ENCODE data around the gene CLASP1.
"Not testable (repeated sequence)": the region's sequence is repeated elsewhere in the genome, so short reads cannot be mapped to it uniquely, and the experiment has no call there.

Gene CLASP1

DNA sequence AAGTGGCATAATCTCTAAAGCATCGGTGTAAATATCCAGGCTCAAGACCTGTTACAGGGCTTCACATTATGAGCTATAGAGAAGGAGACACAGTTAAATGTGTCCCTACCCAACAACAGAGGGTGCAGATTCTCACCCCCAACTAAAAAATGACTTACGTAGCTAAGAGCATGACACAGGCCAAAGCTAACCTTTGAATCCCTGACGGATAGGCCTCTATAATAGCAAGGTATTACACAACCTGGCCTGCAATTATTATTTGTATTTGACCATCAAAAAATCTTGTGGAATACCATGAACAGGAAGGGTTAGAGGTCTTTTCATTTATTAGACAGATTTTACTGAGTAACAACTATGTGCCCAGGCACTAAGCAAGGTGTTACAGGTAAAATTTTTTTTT, 73.5 kb downstream of the CLASP1 start:
- no peak for DNase-seq

DNA sequence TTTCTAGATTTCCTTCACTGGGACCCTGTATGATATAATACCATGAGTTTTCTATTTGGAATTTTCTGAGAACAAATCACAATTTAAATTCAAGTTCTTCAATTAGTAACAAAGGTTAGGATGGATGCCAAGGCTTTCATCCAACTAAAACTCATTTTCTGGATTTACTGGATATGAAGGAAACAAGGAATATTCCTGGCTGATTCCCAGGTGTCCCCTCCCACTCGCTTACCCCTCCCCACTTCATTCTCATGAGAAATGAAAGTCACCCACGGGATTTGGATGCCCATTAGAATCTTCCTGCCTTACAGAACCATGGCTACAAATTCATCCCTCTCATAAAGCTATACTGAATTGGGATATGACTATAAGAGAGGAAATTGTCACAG, 78.6 kb downstream of the CLASP1 start:
- no peak for DNase-seq

DNA sequence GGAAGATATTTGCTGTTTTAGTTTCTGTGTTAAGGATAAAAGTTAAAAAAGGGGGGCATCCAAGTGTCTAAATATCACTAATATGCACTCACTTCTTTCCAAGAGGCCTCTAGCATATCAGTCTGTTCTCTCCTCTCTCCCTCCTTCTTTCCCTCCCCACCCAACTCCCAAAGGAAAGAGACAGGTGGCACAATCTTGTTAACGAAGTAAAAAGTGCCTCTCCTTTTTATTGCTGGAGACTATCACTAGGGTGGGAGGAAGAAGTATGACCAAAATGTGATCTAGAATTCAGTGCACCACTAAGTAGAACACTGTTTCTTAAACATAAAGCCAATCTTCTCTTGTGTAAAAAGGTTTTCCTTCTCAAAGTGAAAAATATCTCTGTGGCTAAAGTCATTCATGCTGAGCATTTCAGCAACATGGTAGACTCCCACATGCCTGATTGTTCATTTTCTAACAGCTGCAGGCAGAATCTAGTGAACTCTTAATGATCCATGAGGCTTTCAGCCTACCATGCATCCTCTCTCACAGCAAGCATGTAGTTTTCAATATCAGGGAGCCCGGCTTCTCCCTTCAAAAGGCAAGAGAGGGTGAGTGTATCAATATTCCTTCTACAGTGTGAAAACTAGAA, 79.1 kb downstream of the CLASP1 start:
- no peak for DNase-seq

GRCh38 chr2:121567957-121568409, 81.3 kb downstream of the CLASP1 start:
- no peak for DNase-seq

- DNase-seq = no peak
These were observed 81.8 kb downstream of the CLASP1 start for GRCh38 chr2:121567452-121567851.

DNA sequence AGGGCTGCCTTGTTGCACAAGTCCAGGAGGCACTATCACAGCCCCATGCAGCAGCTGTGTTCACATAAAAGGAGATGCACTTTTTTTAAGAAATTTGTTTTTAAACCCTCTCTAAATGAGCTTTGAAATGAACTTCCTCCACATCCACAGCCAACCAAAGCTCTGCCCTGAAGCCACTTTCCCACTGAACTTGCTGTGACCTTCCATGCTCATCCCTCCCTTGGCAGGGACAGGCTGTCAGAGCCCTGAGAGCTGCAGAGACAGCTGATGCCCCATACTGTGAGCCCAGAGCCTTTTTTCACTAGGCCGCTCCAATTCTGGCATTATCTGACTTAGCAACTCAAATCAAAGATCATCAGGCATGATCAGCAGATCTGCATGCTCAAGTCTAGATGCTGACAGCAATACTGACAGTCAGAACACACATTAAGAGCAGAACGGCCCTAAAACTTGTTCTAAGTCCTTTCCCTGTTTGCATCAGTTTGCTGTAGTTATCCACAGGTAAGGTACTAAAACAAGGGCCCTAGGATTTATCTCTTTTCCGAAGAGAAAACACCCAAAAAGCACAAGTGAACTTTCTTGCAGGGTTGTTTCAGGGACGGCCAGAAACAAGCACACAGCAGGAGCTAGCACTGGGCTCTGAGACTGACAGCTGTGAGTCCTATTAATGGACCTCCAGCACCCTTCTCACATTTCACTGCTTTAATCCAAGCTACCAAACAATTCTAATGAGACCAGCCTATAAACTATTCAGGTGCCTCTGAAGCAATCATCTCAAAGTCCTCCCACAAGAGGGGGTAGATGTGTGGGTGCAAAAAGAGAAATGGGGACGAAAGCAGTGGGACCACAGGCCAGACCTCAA, 83.6 kb downstream of the CLASP1 start:
- no peak for DNase-seq

DNA sequence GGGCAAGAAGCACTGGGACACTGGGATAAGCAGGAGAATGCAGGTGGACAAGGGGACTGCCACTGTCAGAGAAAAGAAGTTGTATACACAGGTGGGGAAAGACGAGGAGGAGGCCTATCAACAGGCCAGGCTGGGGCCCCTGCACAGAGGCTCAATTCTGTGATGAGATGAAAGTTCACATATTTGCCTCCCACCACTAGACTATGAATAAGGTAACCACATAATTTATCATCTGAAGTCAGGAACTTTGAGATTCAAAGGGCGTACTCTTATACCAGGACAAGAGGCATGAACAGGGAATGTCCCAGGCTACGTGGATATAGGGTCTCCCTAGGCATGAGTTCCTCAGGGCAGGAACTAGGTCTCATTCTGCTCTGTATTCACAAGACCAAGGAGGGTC, 84.4 kb downstream of the CLASP1 start:
- no peak for DNase-seq

DNA sequence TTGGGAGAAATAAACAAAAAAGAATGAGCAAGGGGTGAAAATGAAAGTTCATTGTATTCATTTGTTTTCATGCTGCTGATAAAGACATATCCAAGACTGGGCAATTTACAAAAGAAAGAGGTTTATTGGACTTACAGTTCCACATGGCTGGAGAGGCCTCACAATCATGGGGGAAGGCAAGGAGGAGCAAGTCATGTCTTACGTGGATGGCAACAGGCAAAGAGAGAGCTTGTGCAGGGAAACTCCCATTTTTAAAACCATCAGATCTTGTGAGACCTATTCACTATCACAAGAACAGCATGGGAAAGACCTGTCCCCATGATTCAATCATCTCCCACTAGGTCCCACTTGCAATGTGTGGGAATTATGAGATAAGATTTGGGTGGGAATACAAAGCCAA, 85.5 kb downstream of the CLASP1 start:
- not testable (repeated sequence) for DNase-seq

- no peak for DNase-seq
These were observed 86.7 kb downstream of the CLASP1 start for GRCh38 chr2:121562269-121563176.

DNA sequence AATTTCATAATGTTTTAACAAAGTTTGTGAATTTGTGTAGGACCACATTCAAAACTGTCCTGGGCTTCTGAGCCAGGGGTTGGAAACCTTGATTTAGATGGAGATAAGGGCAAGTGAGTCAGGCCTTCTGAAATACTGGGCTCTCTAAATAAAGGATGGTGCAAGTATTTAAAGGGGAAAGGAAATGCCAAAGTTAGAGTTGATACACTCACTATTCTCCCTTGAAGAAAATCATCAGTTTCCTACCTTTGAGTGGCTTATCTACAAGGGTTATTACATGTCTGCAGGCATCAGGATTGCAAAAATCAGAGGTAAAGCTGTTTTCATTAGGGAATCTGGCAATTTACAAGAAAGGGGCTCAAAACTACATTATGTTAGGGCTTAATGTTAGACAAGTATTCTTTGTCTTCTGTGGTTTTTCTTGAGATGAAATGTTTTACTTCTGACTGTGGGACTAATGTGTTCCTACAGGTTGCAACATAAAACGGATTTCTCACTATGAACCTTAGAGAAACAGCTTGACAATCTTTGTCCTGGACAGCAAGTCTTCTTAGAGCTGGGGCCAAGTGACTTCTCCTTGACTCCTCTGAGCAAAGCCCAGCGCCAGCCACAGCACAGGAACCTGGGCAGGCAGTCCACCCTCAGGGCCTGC, 87.5 kb downstream of the CLASP1 start:
- no peak for DNase-seq

DNA sequence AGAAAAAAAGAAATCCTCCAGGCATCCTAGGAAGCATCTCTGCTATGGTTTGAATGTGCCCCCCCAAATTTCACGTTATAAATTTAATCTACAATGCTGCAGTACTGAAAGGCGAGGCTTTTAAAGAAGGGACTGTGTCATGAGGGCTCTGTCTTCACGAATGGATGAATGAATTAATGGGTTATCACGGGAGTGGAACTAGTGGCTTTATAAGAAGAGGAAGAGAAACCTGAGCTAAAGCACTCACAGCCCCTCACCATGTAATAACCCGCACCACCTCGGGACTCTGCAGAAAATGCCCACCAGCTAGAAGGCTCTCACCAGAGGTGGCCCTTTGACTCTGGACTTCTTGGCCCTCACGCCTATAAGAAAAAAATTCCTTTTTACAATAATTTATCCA, 90.9 kb downstream of the CLASP1 start:
- DNase-seq = no peak

GRCh38 chr2:121555008-121555407, 94.3 kb downstream of the CLASP1 start:
- DNase-seq = no peak

- DNase-seq = not testable (repeated sequence)
These were observed 96.6 kb downstream of the CLASP1 start for GRCh38 chr2:121552477-121553180.

- DNase-seq = no peak
These were observed 98.6 kb downstream of the CLASP1 start for GRCh38 chr2:121550669-121551068.

- DNase-seq = no peak
These were observed 101.6 kb downstream of the CLASP1 start for GRCh38 chr2:121547646-121548045.

- no peak for DNase-seq
These were observed 103.3 kb downstream of the CLASP1 start for GRCh38 chr2:121545913-121546312.

- DNase-seq = no peak
These were observed 104.0 kb downstream of the CLASP1 start for GRCh38 chr2:121545257-121545656.

DNA sequence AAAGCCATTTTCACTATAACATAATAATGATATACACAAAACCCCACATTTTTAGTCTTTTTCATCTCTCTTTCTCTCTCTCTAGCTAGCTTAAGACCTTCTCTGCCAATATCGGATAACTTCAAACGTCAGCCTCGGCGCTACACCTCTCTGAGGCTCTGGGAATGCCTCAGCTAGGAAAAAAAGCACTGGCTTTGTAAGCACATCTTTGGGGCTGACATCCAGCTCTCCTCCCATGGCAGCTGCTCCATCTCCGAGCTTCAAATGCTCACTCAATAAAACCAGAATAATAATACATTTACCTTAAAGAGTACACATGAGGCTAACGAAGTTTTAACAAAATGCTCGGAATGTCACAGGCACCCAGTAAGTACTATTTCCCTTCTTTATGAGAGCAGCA, 107.8 kb downstream of the CLASP1 start:
- no peak for DNase-seq

GRCh38 chr2:121539750-121540469, 109.4 kb downstream of the CLASP1 start:
- no peak for DNase-seq

- DNase-seq = no peak
These were observed 112.3 kb downstream of the CLASP1 start for GRCh38 chr2:121536850-121537557.

DNA sequence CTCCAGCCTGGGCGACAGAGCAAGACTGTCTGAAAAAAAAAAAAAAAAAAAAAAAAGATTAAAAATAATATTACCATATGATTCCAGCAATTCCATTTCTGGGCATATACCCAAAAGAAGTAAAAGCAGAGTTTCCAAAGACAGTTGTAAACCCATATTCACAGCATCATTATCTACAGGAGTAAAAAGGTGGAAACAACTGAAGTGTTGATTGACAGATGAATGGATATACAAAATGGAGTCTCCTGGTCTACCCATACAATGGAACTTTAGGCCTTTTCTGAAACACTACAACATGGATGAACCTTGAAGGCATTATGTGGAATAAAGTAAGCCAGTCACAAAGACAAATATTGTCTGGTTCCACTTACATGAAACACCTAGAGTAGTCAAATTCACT, 112.9 kb downstream of the CLASP1 start:
- no peak for DNase-seq
